H4 (cell line): Measurements from ENCODE around the gene DGCR2. TPM values are rescaled to one million over a fixed set of nuclear protein-coding genes. Genes with fewer than 3 reads are reported as not detected.
"Not testable (repeated sequence)": the region's sequence is repeated elsewhere in the genome, so short reads cannot be mapped to it uniquely, and the experiment has no call there.

Source experiments
- DNase-seq: peaks from one replicate; pipeline ENCODE4 v3.0.0-alpha.2; 2015; ENCODE audit warnings: low spot score
- total RNA-seq: library from RNA; depleted of rRNA; stranded (reverse); fragments of >200 nt; shearing (Covaris generic); gene quantifications from 2 replicates; pipeline ENCODE4 v1.2.3, GENCODE V29; 2014

DGCR2 gene
- total RNA-seq, 1 experiment from 2014 or later, result 19.1 TPM

DNA sequence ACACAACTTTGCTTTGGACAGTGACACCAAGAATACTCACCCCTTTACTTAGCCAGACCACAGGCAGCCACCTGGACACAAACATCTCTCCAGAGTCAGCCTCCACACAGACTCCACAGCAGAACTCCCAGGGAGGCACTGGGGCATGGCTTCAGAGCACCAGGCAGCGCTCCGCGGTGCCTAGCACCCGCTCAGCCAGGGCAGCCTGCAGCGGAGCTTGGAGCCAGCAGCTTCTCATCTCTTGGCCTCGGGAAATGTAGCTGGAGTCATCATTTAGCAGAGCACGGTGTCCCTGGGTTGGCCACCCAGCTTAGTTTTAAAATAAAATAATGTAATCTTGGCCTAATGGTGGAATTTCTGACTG is 91.3 kb downstream of the DGCR2 start:
- not testable (repeated sequence) for DNase-seq

DNA sequence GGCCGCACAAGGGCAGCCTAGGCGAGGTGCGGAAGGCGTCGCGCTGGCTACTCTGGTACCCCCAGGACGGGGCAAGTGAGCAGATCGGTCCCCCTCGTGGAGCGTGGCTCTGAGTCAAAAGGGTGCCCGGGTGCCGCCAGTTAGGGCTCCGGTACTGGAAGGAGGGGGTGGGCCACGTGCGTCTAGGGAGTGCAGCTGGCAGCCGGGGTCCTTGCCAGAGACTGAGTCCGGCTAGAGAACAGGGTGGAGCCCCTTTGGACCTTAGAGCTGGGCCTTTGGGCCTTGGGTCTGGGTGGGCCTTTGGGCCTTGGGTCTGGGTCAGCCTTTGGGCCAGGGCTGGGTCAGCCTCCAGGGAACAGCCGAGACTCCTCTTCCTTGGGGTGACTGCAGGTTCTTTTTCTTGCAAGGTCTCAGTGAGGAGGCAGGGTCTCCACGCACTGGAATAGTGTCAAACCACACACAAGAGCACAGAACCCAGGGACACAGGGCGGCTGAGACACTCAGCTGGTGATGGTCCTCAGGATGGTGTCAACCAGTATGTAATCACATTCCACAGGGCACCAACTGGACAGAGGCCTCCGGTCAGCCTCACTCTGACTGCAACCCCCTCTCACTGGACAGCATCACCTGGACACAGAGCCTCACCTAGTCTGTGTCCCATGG is 91.9 kb downstream of the DGCR2 start:
- DNase-seq, result not testable (repeated sequence)

DNA sequence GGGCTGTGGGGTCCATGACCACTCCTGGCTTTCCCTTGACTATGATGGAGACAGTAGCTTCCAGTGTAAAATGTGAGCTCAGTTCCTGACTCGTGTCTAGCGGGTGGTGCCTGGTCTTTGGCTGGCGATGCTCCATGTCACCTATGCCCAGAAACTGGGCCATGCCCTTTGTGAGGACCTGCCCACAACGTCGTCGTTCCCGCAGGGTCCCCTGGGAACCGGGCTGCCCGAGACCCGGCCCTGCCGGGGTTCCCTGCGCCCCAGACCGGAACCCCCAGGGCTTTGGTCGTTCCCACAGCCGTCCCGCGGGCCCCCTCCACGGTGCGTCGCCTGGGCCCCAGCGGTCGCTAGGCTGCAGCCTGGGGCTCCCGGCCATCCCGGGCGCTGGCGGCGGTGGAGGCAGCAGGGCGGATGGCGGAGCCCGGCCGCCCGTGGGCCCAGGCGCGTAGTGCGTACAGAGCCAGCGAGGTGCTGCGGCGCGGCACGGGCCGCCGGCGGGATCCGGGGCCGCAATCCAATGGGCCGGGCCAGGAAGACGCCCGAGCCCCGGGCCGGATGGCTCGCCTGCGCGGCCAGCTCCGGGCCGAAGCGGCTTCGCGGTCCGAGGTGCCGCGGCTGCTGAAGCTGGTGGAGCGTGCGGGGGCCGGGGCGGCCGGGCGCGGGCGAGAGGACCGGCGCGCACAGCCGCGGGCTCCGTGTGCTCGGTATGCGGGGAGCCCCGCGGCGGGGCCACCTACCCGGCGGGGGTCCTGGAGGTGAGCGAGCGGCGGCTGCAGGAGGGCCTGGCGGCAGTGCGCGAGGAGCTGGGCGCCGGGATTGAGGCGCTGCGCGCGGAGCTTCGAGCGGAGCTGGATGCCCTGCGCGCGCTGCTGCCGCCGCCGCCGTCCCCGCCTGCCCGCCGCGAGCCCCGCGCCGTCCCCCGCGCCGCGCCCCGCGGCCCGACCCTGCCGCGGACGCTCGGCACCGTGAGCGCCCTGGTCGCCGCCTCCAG is 92.8 kb downstream of the DGCR2 start:
- not testable (repeated sequence) for DNase-seq

DNA sequence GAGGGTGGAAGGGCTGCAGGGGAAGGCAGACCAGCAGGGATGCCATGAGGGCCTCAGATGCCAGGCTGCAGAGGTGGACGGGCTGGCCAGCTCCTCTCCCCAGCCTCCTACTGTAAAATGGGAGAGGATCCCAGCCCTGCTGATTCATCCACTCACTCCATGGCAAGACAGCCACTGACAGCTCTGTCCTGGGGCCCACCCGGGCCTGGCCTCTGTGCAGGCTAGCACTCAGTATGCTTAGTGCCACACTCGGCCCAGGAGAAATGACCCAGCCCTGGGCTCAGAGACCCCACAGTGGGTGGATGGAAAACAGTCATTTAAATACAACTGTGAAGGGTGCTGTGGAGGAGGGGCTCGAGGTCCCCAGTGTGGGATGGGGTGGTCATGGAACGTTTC is 94.2 kb downstream of the DGCR2 start:
- DNase-seq, result not testable (repeated sequence)

DNA sequence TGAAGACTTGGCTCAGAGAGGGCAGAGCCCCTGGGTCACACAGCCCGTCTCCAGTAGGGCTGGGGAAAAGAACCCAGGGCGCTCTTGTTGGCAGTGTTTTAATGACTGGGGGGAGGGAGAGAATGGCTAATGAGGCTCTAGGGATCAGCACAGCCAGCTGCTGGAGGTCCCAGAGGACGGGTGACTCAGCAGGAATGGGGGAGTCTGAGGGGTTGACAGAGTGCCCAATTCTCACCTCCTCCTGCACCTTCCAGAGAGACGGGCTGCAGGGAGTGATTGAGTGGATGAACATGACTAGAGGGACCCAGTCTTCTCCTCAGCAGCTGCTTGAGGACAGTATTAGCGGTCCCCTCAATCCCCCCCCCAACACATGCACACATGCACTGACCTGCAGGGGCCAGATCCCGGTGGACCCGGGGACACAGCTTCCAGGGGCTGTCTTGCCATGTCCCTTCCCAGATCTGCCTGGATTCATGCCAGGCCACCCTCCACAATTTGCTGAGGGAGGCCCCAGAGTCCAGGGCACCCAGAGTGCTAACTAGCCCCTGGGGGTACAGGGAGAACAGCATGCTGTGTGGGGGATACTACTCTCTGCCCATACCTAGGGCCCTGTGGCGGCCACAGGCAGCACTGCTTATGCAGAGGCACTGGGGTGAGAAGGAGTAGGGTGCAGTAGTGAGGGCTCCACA is 94.7 kb downstream of the DGCR2 start:
- not testable (repeated sequence) for DNase-seq

DNA sequence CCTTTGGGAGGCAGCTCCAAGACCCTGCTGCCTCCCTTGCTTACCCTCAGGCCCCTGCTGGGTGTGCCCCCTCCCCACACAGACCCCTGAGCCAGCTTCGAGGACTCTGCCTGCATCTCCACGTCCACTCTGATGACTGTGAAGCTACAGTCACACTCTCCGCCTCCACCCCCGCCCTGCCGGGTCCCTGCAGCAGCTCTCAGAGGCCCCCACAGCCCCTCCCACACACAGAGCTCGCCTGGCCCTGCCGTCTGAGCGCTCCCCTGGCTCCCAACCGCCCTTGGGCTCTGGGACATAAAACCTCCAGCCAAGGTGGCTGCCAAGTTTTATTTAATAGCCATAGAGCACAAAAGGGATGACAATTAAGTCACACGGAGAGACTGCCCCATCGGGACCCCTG is 96.1 kb downstream of the DGCR2 start:
- not testable (repeated sequence) for DNase-seq

DNA sequence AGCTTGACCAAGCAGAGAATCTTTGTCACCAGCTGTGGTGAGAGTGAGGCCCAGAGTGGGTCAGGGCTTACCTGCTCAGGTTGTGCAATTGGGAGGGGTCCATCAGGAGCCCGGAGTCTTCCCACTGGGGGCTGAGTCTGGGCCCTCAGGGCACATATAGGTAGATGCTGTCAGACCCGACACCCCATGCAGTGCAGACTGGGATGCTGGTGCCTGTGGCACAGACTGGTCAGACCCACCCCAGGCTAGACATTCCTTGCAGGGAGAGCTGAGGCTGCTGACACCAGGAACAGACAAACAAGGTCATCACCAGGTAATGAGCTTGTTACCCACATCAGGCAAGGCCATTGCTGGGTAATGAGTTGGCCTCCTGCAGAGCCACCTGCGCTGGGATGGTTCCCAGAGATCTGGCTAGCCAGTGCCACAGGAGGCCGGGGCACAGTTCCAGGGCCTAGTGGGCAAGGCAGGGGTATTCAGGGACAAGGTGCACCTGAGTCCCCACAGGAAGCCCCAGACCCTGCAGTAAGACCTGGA is 97.2 kb downstream of the DGCR2 start:
- DNase-seq, result not testable (repeated sequence)

DNA sequence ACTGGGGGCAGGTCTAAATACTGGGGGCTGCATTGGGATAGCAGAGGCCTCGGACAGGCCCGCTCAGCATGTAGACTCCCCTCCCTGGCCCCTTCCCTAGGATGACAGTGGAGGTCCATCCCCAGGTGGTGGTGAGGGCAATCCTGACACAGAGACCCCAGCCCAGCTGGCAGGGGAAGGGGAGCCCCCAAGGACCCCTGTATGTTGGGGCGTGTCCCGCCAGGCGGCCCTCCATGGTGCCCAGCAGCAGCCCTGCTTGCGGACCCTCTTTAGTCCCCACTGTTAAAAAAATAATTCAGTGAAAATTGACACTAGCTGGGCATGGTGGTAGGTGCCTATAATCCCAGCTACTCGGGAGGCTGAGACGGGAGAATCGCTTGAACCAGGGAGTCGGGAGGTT is 98.3 kb downstream of the DGCR2 start:
- DNase-seq, result not testable (repeated sequence)

DNA sequence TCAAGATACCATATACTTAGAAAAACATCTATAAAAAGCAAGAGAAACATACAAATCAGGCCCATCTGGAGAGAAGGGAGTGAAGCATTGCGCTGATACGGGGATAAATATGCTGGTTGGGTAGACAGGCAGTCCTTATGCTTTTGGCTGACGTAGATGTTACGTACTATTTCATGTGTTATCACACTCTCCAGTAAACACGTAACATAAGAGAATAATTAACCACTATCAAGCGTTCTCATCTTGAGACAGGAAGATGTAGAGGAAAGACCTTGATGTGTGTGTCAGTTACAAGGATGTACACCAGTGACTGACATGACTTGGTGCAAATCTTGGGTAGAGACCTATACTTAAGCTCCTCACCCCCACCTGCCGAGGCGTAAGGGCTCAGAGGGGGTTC is 99.5 kb downstream of the DGCR2 start:
- no peak for DNase-seq

DNA sequence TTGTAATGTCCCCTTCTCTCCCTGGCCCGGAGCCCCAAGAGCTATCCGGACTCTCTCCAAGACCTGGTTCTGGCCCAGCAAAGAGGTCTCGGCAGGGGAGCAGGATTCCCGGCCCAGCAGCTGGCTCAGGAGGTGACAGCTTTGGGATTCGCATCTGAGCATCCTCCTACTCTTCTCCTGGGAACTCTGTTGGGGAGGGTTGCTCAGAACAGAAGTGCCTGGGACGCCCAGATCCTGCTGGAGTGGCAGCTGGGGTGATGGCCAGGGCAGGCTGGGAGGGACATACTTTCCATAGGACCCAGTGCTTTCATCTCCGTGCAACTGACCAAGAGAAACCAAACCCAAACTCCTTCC is 102.6 kb downstream of the DGCR2 start:
- no peak for DNase-seq

DNA sequence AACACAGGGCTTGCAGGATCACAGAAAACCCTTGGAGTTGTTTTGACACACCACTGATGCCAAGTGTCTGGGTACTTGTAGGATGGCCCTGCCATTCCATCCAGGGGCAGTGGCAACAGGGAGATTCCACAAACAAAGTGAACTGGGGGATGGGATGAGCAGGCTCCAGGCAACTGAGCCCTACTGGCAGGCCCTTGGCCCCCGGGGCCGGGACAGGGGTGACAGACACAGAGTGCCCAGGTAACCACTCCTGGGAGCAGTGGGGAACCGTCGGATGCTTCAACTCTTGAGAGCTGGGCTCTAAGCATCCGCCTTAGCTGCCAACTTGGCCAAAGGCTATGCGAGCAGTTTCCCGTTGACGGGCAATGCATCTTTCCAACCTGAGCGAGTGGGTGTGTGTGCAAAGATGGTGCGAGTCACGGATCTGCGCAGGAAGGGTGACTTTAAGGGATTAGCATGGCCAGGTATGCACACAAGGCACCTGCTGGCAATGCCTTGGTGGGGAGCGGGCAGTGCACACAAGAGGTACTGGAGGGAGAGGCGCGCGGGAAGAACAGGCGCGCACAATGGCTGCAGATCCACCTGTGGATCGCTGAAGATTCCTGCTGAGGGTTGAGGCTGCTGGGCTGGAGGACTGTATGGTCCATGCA is 103.1 kb downstream of the DGCR2 start:
- no peak for DNase-seq

DNA sequence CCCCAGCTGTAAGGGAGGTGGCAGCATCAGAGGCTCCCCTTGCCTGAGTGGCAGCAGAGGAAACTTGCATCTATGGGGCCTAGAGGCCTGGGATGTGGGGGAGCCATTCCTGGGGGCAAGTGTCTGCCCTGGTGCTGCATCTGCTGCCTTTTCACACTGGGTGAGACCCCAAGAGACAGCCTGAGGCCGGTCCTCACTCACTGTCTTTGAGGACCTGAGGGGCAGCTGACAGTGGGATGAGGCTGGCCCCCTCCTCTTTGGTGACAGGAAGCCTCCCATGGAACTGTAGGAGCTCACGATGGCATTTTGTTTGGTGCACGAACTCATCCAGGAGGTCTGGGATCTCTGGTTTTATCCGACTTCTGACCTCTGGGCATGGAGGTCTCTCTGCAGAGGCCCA is 104.0 kb downstream of the DGCR2 start:
- DNase-seq, result no peak

DNA sequence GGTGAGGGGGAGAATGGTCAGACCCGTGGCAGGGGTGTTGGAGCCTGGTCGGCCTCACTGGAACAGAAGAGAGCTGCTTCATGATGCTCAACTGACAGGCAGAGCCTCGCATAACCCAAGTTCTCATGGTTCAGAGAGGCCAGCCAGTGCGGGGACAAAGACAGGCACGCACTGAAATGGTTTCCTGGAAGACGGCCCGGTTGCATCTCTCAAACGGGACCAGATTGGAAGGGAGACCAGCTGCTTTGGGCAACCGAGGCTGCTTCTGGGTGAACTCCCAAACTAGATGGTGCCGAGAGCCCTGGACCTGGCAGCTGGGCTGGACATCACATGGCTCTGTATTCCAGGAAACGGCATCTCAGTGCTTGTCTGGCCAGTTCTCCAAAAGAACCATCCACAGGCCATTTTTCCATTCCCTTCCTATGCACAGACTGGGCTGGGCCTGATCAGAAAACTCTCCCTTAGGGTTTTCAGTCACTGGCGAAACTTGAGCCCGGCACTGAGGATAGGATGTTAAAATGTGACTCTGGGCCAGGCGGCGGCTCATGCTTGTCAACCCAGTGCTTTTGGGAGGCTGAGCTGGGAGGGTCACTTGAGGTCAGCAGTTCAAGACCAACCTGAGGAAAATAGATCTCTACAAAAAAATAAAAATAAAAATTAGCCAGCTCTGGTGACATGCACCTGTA is 106.0 kb downstream of the DGCR2 start:
- DNase-seq, result no peak

DNA sequence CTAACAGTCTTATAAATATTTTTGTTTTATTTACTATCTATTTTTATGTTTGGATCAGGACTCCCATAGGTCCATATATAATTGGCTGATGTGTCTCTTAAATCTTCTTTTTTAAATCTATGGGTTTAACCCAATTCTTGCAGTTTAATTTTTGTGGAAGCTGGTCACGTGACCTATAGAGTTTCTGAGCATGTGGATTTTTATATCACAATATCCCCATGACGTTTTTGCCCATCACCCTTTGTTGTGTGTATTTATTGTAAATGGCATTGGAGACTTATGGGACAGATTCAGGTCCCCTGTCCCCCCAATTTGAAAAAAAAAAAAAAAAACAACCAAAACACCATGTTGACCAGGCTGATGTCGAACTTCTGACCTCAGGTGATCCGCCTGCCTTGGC is 107.3 kb downstream of the DGCR2 start:
- DNase-seq, result no peak

DNA sequence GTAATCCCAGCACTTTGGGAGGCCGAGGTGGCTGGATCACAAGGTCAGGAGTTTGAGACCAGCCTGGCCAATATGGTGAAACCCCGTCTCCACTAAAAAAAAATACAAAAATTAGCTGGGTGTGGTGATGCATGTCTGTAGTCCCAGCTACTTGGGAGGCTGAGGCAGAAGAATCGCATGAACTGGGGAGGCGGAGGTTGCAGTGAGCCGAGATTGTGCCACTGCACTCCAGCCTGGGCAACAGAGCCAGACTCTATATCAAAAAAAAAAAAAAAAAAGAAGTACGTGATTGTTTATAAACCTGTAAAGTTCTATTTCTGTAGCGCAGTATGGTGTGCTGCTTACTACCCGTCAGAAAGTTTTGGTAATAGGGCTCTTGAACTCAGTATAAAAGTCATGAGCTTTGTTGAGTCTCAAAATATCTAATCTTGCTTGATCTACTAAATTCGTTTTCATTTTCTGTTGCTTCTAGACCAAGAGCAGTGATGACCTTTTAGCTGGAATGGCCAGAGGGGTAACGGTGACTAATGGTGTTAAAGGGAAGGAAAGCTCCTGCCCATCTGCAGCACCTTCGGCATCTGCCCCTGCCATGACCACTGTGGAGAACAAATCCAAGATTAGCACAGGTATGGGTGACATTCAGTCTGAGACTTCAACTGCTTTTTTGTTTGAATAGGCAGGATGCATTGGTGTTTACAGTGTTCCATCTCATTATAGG is 108.2 kb downstream of the DGCR2 start:
- DNase-seq, result not testable (repeated sequence)

DNA sequence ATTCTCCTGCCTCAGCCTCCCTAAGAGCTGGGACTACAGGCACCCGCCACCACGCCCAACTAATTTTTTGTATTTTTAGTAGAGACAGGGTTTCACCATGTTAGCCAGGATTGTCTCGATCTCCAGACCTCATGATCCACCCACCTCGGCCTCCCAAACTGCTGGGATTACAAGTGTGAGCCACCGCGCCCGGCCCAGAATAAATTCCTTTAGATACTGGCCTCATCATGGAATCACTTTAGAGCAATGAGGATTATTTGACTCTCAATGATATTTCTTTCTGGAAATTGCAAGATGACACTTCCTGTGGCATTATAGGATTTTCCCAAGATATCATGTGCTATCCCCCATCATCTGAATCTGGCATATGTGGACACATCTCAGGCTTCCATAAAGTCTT is 108.8 kb downstream of the DGCR2 start:
- DNase-seq, result not testable (repeated sequence)

DNA sequence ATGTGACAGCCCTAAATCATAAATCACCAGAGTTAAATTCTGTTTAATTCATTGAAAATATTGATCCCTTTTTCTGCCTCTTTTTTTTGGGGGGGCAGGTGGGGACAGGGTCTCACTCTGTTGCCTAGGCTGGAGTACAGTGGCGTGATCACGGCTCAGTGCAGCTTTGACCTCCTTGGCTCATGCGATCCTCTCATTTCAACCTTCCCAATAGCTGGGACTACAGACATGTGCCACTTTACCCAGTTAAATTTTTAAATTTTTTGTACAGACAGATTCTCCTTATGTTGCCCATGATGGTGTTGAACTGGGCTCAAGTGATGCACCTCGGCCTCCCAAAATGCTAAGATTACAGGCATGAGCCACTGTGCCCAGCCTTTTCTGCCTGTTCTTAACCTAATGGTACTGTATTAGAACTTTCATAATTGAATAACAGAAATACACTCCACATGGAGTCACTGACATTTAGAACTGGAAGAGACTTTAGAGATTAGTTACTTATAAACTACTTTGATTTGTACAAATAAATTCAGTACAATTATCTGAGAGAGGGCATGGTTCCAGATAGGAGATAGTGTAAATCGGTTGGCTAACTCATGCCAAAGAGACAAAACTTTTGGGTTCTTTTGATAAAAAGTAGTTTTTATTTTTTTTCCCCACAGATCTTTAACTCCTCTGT is 109.8 kb downstream of the DGCR2 start:
- no peak for DNase-seq

DNA sequence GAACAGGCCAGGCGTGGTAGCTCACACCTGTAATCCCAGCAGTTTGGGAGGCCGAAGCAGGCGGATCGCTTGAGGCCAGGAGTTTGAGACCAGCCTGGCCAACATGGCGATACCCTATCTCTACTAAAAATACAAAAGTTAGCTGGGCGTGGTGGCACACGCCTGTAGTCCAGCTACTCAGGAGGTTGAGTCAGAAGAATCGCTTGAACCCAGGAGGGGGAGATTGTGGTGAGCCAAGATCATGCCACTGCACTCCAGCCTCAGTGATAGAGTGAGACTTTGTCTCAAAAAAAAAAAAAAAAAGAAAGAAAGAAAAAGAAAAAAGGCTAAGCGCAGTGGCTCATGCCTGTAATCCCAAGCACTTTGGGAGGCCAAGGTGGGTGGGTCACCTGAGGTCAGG is 110.6 kb downstream of the DGCR2 start:
- DNase-seq, result not testable (repeated sequence)

DNA sequence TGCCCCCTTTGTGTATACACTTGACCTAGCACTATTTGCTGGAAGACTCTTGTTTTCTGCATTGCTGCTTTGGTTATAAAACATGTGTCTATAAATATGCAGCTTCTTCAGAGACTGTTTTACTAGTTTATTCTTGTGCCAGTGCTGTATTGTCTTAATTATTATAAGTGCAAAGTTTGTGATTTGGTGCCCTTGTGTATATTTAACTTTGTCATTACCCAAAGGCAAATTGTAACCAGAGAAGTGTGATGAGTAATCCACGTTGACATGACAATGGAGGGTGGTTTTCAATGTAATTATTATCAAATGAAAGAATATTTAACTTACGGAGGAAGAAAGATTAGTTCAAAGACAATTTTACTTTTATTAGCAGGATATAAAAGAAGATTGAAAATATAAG is 111.1 kb downstream of the DGCR2 start:
- DNase-seq, result no peak

DNA sequence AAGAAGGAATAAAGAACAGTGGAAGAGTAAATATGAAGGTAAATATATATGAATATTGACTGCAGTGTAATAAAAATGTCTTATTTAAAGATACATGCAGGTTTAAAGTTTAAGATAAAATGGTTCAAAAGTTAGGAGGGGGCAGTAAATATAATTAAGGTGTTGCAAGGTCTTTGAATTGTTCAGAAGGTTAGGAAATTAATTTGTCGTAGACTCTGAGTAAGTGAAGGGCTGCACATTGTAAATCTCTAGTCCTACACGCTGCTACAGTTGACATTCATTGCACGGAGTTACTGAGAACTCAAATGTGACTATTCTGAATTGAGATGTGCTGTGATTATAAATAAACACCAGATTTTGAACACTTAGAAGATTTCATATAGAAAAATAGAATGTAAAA is 116.3 kb downstream of the DGCR2 start:
- DNase-seq, result no peak
